ENCODE measurements around the gene C19orf81. TPM values are rescaled to one million over a fixed set of nuclear protein-coding genes. Genes with fewer than 3 reads are reported as not detected.

C19orf81 gene
- polyA plus RNA-seq, 3 donors, result 1.5 TPM; not detected in 2

- no peak overlapping the region for H3K27ac ChIP-seq (ENCODE audit: low read depth, low read length)
- WGBS, 3 donors, result 51 to 79% (median 69%) methylated on average over 4 of the region's 4 CpGs
These were observed 22.4 kb upstream of the C19orf81 start for GRCh38 chr19:50626795-50627194.

GRCh38 chr19:50628146-50628545 lies 21.1 kb upstream of the C19orf81 start:
- WGBS, 3 donors, result 79 to 89% (median 85%) methylated on average over 5 of the region's 5 CpGs

GRCh38 chr19:50628551-50628950 lies 20.7 kb upstream of the C19orf81 start:
- no peak overlapping the region for H3K27ac ChIP-seq (ENCODE audit: low read depth, low read length)
- 82 to 88% (median 85%) methylated on average over 7 of the region's 7 CpGs for WGBS, 3 donors

More at GRCh38 chr19:50628146-50628545, 21.1 kb upstream of the C19orf81 start:
- no peak overlapping the region for H3K27ac ChIP-seq (ENCODE audit: low read depth, low read length)

- no peak overlapping the region for H3K27ac ChIP-seq (ENCODE audit: low read depth, low read length)
- WGBS, 3 donors, result 67 to 78% (median 72%) methylated on average over 20 of the region's 20 CpGs
These were observed 20.1 kb upstream of the C19orf81 start for GRCh38 chr19:50629194-50629593.

- no peak overlapping the region for H3K27ac ChIP-seq (ENCODE audit: low read depth, low read length)
- 67 to 76% (median 74%) methylated on average over 13 to 14 of the region's 14 CpGs for WGBS, 3 donors
These were observed 19.4 kb upstream of the C19orf81 start for GRCh38 chr19:50629801-50630200.

- no peak overlapping the region for H3K27ac ChIP-seq (ENCODE audit: low read depth, low read length)
- 73 to 76% (median 73%) methylated on average over 20 of the region's 20 CpGs for WGBS, 3 donors
These were observed 17.0 kb upstream of the C19orf81 start for GRCh38 chr19:50632151-50632835.

GRCh38 chr19:50633359-50633758 lies 15.9 kb upstream of the C19orf81 start:
- WGBS, 3 donors, result 56 to 84% (median 81%) methylated on average over 2 of the region's 2 CpGs
- H3K27ac ChIP-seq (ENCODE audit: low read depth, low read length), result no peak overlapping the region

- H3K27ac ChIP-seq (ENCODE audit: low read depth, low read length), result no peak overlapping the region
- WGBS, 3 donors, result 91 to 97% (median 95%) methylated on average over 2 of the region's 2 CpGs
These were observed 15.3 kb upstream of the C19orf81 start for GRCh38 chr19:50633973-50634372.

- 57 to 74% (median 64%) methylated on average over 5 of the region's 5 CpGs for WGBS, 3 donors
These were observed 12.7 kb upstream of the C19orf81 start for GRCh38 chr19:50636317-50637085.

GRCh38 chr19:50638600-50638999 lies 10.6 kb upstream of the C19orf81 start:
- 35 to 38% (median 37%) methylated on average over 10 of the region's 10 CpGs for WGBS, 3 donors
- no peak overlapping the region for H3K27ac ChIP-seq (ENCODE audit: low read depth, low read length)

More at GRCh38 chr19:50636317-50637085, 12.7 kb upstream of the C19orf81 start:
- no peak overlapping the region for H3K27ac ChIP-seq (ENCODE audit: low read depth, low read length)

- H3K27ac ChIP-seq (ENCODE audit: low read depth, low read length), result no peak within 1 kb of the TSS
- 3 to 4% (median 4%) methylated on average over 51 to 76 of the region's 76 CpGs for WGBS, 3 donors
These were observed 9.8 kb upstream of the C19orf81 start, which contains the start of gene SYT3 for GRCh38 chr19:50639121-50640112. TSS of gene SYT3 (minus strand) at chr19:50639881. CDS start at chr19:50637411, 2,470 bp downstream.

- H3K27ac ChIP-seq (ENCODE audit: low read depth, low read length), result no peak overlapping the region
- 61 to 70% (median 62%) methylated on average over 2 of the region's 2 CpGs for WGBS, 3 donors
These were observed 8.9 kb upstream of the C19orf81 start for GRCh38 chr19:50640368-50640767.

GRCh38 chr19:50644315-50644915 lies 4.8 kb upstream of the C19orf81 start:
- H3K27ac ChIP-seq (ENCODE audit: low read depth, low read length), result no peak overlapping the region
- 25 to 57% (median 42%) methylated on average over 1 of the region's 1 CpG for WGBS, 3 donors

GRCh38 chr19:50645107-50645506 lies 4.1 kb upstream of the C19orf81 start:
- no peak overlapping the region for H3K27ac ChIP-seq (ENCODE audit: low read depth, low read length)
- 64 to 72% (median 66%) methylated on average over 6 of the region's 6 CpGs for WGBS, 3 donors

GRCh38 chr19:50646074-50646807 lies 3.0 kb upstream of the C19orf81 start:
- H3K27ac ChIP-seq (ENCODE audit: low read depth, low read length), result no peak overlapping the region
- WGBS, 3 donors, result 32 to 51% (median 50%) methylated on average over 6 of the region's 6 CpGs

- H3K27ac ChIP-seq (ENCODE audit: low read depth, low read length), result no peak overlapping the region
- 60 to 66% (median 63%) methylated on average over 10 of the region's 10 CpGs for WGBS, 3 donors
These were observed 1.2 kb upstream of the C19orf81 start for GRCh38 chr19:50647879-50648615.

- 31 to 46% (median 44%) methylated on average over 5 of the region's 5 CpGs for whole genome bisulfite sequencing, 3 donors
- no peak overlapping the region for H3K27ac ChIP-seq (ENCODE audit: low read depth, low read length)
These were observed 586 bp upstream of the C19orf81 start for GRCh38 chr19:50648659-50649058.
